Endothelial cell of umbilical vein (primary cell): ENCODE results near the gene RBM4.

Source experiments
- CTCF ChIP-seq, 2 donors: IDR thresholded peaks; 1 replicate in 1 of 2; 2 replicates in 1 of 2; pipeline ENCODE4 v1.5.1; 2011; ENCODE audit warnings: low read length in 2 of 2, mild to moderate bottlenecking in 2 of 2, moderate library complexity in 2 of 2, control low read depth in 1 of 2, inconsistent platforms in 1 of 2, low read depth in 1 of 2; ENCODE audit not compliant: insufficient read depth in 1 of 2; ENCODE audit errors: extremely low read depth in 1 of 2
- MAX ChIP-seq: IDR thresholded peaks from 2 replicates; pipeline ENCODE4 v1.6.1; 2011; ENCODE audit not compliant: insufficient read depth, insufficient read length
- POLR2A ChIP-seq: IDR thresholded peaks from 2 replicates; pipeline ENCODE4 v1.6.1; 2012; ENCODE audit warnings: low read depth, mild to moderate bottlenecking, control low read depth, low read length

- no peak for TF ChIP-seq CTCF (IDR thresholded peaks at IDR 0.05; ENCODE audit: extremely low read depth in 1 of 2, insufficient read depth in 1 of 2, low read depth in 1 of 2, low read length in 2 of 2)
- no peak for TF ChIP-seq POLR2A
- no peak for TF ChIP-seq MAX
Measured at GRCh38 chr11:66694056-66694410, 55.5 kb downstream of the RBM4 start.
